ENCODE results near the gene MAGI1. TPM values are rescaled to one million over a fixed set of nuclear protein-coding genes. Genes with fewer than 3 reads are reported as not detected.

Gene MAGI1
- total RNA-seq, 1 donor from 2014 or later = 18.7 TPM

GRCh38 chr3:65879372-65879771 is 159.3 kb downstream of the MAGI1 start:
- Mint-ChIP-seq H3K27ac (ENCODE audit: unreplicated experiment) (no peak overlapping the region), H3K4me1 (ENCODE audit: low read depth) (peaks cover 28% of the 10 kb centered on the region), H3K36me3 (ENCODE audit: low read depth) (no peaks in the 10 kb centered on the region), H3K4me3 (ENCODE audit: unreplicated experiment) (no peak overlapping the region), H3K9me3 (ENCODE audit: low read depth) (peaks cover 2% of the 10 kb centered on the region), H3K27me3 (ENCODE audit: low read depth) (no peaks in the 10 kb centered on the region)
- no peak for TF ChIP-seq CTCF (IDR thresholded peaks at IDR 0.05)
- no peak for DNase-seq (ENCODE audit: low spot score)

- H3K27me3 Mint-ChIP-seq (ENCODE audit: low read depth) = no peaks in the 10 kb centered on the region
- no peak for DNase-seq (ENCODE audit: low spot score)
- H3K27ac Mint-ChIP-seq (ENCODE audit: unreplicated experiment) = no peak overlapping the region
- no peaks in the 10 kb centered on the region for H3K36me3 Mint-ChIP-seq (ENCODE audit: low read depth)
- peaks cover 2% of the 10 kb centered on the region for H3K9me3 Mint-ChIP-seq (ENCODE audit: low read depth)
- no peak overlapping the region for H3K4me3 Mint-ChIP-seq (ENCODE audit: unreplicated experiment)
- TF ChIP-seq CTCF (IDR thresholded peaks at IDR 0.05) = no peak
- H3K4me1 Mint-ChIP-seq (ENCODE audit: low read depth) = peaks cover 23% of the 10 kb centered on the region
Measured at GRCh38 chr3:65878831-65879230, 159.9 kb downstream of the MAGI1 start.

- Mint-ChIP-seq H3K27me3 (ENCODE audit: low read depth) (no peaks in the 10 kb centered on the region), H3K9me3 (ENCODE audit: low read depth) (peaks cover 2% of the 10 kb centered on the region), H3K27ac (ENCODE audit: unreplicated experiment) (no peak overlapping the region), H3K36me3 (ENCODE audit: low read depth) (no peaks in the 10 kb centered on the region), H3K4me1 (ENCODE audit: low read depth) (peaks cover 7% of the 10 kb centered on the region), H3K4me3 (ENCODE audit: unreplicated experiment) (no peak overlapping the region)
- no peak for DNase-seq (ENCODE audit: low spot score)
- TF ChIP-seq CTCF (IDR thresholded peaks at IDR 0.05) = no peak
Measured at GRCh38 chr3:65877160-65877559, 161.6 kb downstream of the MAGI1 start.

GRCh38 chr3:65876028-65876420 is 162.7 kb downstream of the MAGI1 start:
- H3K4me1 Mint-ChIP-seq (ENCODE audit: low read depth) = peaks cover 8% of the 10 kb centered on the region
- H3K36me3 Mint-ChIP-seq (ENCODE audit: low read depth) = no peaks in the 10 kb centered on the region
- no peak for DNase-seq (ENCODE audit: low spot score)
- H3K27ac Mint-ChIP-seq (ENCODE audit: unreplicated experiment) = no peak overlapping the region
- H3K27me3 Mint-ChIP-seq (ENCODE audit: low read depth) = no peaks in the 10 kb centered on the region
- no peak overlapping the region for H3K4me3 Mint-ChIP-seq (ENCODE audit: unreplicated experiment)
- TF ChIP-seq CTCF (IDR thresholded peaks at IDR 0.05) = no peak
- H3K9me3 Mint-ChIP-seq (ENCODE audit: low read depth) = peaks cover 2% of the 10 kb centered on the region

- H3K27ac Mint-ChIP-seq (ENCODE audit: unreplicated experiment) = no peak overlapping the region
- TF ChIP-seq CTCF (IDR thresholded peaks at IDR 0.05) = no peak
- peaks cover 8% of the 10 kb centered on the region for H3K4me1 Mint-ChIP-seq (ENCODE audit: low read depth)
- no peaks in the 10 kb centered on the region for H3K27me3 Mint-ChIP-seq (ENCODE audit: low read depth)
- DNase-seq (ENCODE audit: low spot score) = no peak
- H3K4me3 Mint-ChIP-seq (ENCODE audit: unreplicated experiment) = no peak overlapping the region
- peaks cover 2% of the 10 kb centered on the region for H3K9me3 Mint-ChIP-seq (ENCODE audit: low read depth)
- no peaks in the 10 kb centered on the region for H3K36me3 Mint-ChIP-seq (ENCODE audit: low read depth)
Measured at GRCh38 chr3:65875393-65876027, 163.2 kb downstream of the MAGI1 start.
